ENCODE data around the gene CTU2.

CTU2 gene

DNA sequence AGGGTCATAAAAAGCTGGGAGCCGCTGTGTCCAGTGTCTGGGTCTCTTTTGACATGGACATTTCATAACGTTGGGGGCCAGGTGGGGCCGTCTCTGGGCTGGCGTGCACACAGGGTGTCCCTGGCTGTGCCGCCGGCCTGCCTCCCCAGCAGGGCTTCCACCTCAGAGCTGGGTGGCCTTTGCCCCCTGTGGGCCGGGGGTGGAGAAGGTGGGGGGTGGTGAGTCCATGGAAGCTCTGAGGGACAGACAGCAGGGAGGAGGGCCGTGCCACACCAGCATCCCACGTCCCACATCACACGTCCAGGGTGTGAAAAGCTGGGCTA, 19.1 kb upstream of the CTU2 start:
- no peak for DNase-seq (ENCODE audit: low read depth)
- H3K4me3 ChIP-seq (ENCODE audit: low read length), result no peak overlapping the region
- TF ChIP-seq, protein P1, sequence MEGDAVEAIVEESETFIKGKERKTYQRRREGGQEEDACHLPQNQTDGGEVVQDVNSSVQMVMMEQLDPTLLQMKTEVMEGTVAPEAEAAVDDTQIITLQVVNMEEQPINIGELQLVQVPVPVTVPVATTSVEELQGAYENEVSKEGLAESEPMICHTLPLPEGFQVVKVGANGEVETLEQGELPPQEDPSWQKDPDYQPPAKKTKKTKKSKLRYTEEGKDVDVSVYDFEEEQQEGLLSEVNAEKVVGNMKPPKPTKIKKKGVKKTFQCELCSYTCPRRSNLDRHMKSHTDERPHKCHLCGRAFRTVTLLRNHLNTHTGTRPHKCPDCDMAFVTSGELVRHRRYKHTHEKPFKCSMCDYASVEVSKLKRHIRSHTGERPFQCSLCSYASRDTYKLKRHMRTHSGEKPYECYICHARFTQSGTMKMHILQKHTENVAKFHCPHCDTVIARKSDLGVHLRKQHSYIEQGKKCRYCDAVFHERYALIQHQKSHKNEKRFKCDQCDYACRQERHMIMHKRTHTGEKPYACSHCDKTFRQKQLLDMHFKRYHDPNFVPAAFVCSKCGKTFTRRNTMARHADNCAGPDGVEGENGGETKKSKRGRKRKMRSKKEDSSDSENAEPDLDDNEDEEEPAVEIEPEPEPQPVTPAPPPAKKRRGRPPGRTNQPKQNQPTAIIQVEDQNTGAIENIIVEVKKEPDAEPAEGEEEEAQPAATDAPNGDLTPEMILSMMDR (IDR thresholded peaks at IDR 0.05; ENCODE audit: insufficient read depth, low read depth, low read length, missing control alignments), result no peak

DNA sequence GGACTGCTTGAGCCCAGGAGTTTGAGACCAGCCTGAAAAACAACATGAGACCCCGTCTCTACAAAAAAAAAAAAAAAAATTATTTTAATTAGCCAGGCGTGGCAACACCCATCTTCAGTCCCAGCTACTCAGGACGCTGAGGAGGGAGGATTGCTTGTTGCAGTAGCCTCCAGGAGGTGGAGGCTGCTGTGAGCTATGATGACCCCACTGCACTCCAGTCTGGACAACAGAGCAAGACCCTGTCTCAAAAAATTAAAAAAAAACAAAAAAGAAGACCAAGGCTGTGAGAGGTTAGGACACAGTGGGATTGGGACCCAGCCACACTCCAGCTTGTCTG, 18.7 kb upstream of the CTU2 start:
- no peak for DNase-seq (ENCODE audit: low read depth)
- TF ChIP-seq, protein P1 (IDR thresholded peaks at IDR 0.05; ENCODE audit: insufficient read depth, low read depth, low read length, missing control alignments), result no peak
- no peak overlapping the region for H3K4me3 ChIP-seq (ENCODE audit: low read length)

DNA sequence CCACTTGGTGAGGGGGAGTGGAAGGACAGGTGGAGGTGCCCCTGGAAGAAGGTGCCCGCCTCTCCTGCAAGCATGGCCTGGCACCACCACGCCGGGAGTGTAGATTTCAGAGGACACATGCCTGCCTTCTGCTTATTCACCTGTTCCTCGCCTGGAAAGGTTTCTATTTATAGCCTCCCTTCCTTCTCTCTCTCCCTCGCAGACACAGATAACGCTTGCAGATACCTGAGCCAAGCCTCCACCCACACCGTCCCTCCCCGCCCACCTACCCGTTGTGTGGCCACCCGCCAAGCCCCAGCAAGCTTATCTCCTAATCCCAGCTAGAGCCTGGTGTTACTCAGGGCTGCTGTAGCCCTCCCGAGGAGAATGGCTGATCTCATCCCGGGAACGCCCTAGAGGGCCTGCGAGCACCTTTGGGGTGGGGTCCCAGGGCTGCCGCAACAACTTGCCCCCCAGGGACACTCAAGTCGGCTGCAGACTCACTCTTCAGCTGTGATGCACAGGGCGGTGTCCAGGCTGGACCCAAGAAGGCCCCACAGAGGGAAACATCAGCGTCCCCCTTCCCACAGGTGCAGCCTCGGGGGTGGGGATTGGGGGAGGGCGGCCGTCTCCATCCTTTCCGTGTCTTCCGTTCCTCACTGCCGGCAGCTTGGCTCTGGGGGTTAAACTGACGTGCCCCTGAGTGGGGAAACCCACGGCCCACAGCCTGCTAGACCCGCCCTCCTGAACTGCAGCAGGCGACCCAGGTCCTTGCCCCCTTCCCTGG, 18.1 kb upstream of the CTU2 start:
- H3K4me3 ChIP-seq (ENCODE audit: low read length), result no peak overlapping the region
- TF ChIP-seq, protein P1 (IDR thresholded peaks at IDR 0.05; ENCODE audit: insufficient read depth, low read depth, low read length, missing control alignments), result no peak
- peak; percentile 66 for DNase-seq (ENCODE audit: low read depth)

DNA sequence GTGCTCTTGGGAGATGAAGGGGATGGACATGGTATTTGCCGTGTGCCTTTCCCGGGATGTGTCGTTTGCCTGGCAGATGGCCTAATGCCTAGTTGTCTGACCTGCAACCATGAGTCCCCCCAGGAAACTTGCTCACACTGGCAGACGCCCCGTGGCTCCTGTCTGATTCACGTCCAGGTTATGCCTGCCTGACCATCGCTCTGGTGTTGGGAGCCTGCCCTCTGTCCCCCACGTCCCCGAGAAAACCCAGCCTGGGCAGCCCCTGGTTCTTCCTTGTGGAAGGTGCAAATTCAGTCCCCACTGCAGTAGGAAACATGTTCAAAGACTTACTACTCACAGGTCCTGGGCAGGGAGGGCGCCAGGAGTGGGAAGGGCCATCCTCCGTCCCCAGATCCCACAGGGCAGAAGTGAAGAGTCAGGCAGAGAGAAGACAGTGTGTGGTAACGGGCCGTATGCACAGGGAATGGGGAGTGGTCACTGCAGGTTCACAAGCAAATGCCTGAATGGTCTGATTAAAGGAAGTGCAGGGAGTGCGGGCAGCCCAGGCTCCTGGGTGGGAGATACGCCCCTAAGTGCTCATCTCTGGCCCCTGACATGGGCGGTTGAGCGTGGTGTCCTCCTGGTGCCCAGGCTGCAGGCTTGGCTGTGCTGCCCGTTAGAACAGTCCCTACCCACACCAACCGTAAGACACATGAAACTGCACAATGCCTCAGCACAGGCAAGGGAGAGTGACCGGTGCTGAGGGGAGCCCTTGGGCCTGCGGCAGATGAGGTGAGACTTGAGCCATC, 15.8 kb upstream of the CTU2 start:
- TF ChIP-seq, protein P1 (IDR thresholded peaks at IDR 0.05; ENCODE audit: insufficient read depth, low read depth, low read length, missing control alignments), result no peak
- no peak for DNase-seq (ENCODE audit: low read depth)
- no peak overlapping the region for H3K4me3 ChIP-seq (ENCODE audit: low read length)

DNA sequence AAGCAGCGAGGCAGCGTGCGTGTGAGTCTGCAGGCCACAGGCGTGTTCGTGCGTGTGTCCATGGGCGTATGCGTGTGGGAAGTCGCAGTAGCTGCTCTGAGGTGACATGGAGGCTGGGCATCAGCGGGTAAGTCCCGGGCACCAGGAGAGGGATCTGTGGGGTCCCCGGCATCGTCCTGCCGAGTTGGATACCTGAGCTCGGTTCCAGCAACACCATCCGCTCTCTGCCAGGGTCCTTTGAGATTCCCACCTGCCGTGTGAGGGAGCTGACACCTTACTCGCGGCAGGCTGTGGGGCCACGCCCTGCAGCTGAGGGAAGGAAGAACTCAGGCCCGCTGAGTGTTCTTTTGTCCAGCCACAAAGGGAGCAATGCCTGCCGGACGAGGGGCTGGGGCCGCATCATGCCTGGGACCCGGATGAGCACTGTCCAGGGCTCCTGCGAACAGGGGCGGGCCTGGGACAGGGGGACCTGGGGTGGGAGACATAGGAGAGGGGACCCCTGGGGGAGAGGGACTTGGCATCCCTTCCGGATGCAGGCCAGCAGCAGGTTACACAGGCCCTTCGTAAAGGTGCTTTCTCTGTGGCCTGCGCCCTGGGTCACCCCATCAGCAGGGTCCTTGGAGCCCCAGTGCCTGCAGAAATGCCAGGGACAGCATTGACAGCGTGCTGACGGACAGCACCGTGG, 15.0 kb upstream of the CTU2 start:
- TF ChIP-seq, protein P1 (IDR thresholded peaks at IDR 0.05; ENCODE audit: insufficient read depth, low read depth, low read length, missing control alignments), result no peak
- H3K4me3 ChIP-seq (ENCODE audit: low read length), result no peak overlapping the region
- DNase-seq (ENCODE audit: low read depth), result no peak

DNA sequence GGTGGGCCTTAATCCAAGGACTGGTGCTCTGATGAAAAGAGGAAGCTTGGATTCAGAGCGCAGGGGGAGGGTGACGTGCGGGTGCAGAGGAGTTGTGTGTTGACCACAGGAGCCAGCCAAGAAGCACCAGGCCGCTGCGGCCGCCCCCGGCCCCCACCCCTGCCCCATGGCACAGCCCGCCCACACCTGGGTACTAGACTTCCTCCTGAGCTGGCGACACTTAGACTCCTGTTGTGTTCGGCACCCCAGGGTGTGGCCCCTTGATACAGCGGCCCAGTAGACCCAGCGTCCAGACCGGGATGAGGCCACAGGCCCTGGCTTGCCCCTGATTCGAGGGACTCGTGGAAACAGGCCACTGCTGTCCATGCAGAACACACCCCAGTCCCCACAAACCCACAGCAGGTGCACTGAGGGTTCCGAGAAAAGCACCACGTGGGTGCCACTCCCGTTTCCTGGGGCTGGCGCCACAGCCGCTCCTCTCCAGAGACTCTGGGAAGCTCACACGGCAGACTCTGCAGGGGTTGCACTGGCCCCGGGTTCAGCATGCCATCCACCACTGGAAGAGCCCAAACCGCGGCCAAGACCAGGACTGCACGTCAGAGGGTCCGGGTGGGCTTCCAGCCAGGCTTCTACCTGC, 14.3 kb upstream of the CTU2 start:
- TF ChIP-seq, protein P1 (IDR thresholded peaks at IDR 0.05; ENCODE audit: insufficient read depth, low read depth, low read length, missing control alignments), result no peak
- no peak for DNase-seq (ENCODE audit: low read depth)
- H3K4me3 ChIP-seq (ENCODE audit: low read length), result no peak overlapping the region

Measured in epithelial cell of esophagus (primary cell).